GM12892 (cell line): ENCODE data around the gene LYSMD3.

Source experiments
- POLR2A ChIP-seq: IDR thresholded peaks from 2 replicates; pipeline ENCODE4 v1.6.1; 2011; ENCODE audit warnings: low read depth, low read length, control low read depth
- POLR2AphosphoS5 ChIP-seq: IDR thresholded peaks from 2 replicates; pipeline ENCODE4 v1.6.1; 2011; ENCODE audit warnings: low read depth, low read length, control low read depth
- TAF1 ChIP-seq: IDR thresholded peaks from 2 replicates; pipeline ENCODE4 v1.6.1; 2011; ENCODE audit warnings: low read depth, mild to moderate bottlenecking, control low read depth, low read length, borderline replicate concordance

GRCh38 chr5:90534922-90535321 lies 5.5 kb upstream of the LYSMD3 start:
- no peak for TF ChIP-seq POLR2AphosphoS5
- TF ChIP-seq POLR2A, result no peak
- TF ChIP-seq TAF1, result no peak
